Colonic mucosa (tissue), 4 donors: ENCODE data around the gene SPATA31C1. TPM values are rescaled to one million over a fixed set of nuclear protein-coding genes. Genes with fewer than 3 reads are reported as not detected.

Experiments used
- DNase-seq: peaks from one replicate; pipeline ENCODE4 v3.0.0-alpha.2; 2020
- H3K27ac ChIP-seq: fragments of 200-600 bp; one replicate; pipeline ENCODE4 v1.8.0; 2021
- H3K27me3 ChIP-seq: fragments of 200-600 bp; one replicate; pipeline ENCODE4 v1.8.0; 2021
- H3K36me3 ChIP-seq: fragments of 200-600 bp; one replicate; pipeline ENCODE4 v1.8.0; 2021
- H3K4me1 ChIP-seq: fragments of 200-600 bp; one replicate; pipeline ENCODE4 v1.8.0; 2021; ENCODE audit warnings: mild to moderate bottlenecking
- H3K4me3 ChIP-seq: fragments of 200-600 bp; one replicate; pipeline ENCODE4 v1.8.0; 2021
- H3K9ac ChIP-seq, 2 donors: one replicate each; pipeline ENCODE4 v1.7.0; 2013; ENCODE audit warnings: control low read depth in 2 of 2, low read depth in 2 of 2, low read length in 2 of 2
- H3K9me3 ChIP-seq: fragments of 200-600 bp; one replicate; pipeline ENCODE4 v1.8.0; 2021
- intact Hi-C: fragments of 100-400 bp; cut with DNase I; formaldehyde crosslinking; loops from one replicate; pipeline ENCODE4 v1.14.1; 2022
- total RNA-seq, 2 donors: library from RNA; stranded (reverse); fragmentation: NEBNext Ultra II Directional in 1 of 2; extraction: Animal tissue kit (Norgen Biotek cat#: 25700) in 1 of 2; gene quantifications; one replicate each; pipeline ENCODE4 v1.2.1, GENCODE V29; 2021
- TF ChIP-seq, protein P1 (sequence below): fragments of 200-600 bp; IDR thresholded peaks from one replicate; pipeline ENCODE4 v1.8.0; 2022; ENCODE audit warnings: antibody characterized with exemption, mild to moderate bottlenecking
- donor health status: healthy.
- donor health status: DM: no; HTN: no; CAD: no.
- donor health status: DM: no; HTN: no; CAD: no.

Gene SPATA31C1
- total RNA-seq, 2 donors from 2014 or later = not detected

DNA sequence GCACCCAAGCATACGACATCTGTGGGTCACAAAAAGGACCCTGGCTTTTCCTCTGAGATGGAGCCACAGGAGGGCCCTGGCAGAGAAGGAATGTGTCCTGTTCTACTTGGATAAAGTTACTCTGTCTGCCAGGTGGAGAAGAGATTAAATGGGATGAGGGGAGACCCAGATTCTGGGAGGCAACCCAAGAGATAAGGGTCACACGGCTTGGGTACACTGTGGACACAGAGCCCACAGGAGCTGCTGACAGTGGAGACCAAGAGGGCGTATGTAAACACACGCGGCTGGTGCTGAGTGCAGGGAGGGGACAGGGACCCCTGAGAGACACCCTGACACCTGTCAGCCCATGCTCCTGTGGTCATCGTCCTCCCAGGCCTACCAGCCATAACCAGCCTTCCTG is 50.4 kb downstream of the SPATA31C1 start:
- intact Hi-C loops = no loop called here
- H3K4me1 ChIP-seq = no peaks in the 10 kb centered on the region
- no peak overlapping the region for H3K4me3 ChIP-seq
- H3K9ac ChIP-seq = no peak overlapping the region
- no peak overlapping the region for H3K27ac ChIP-seq
- TF ChIP-seq, protein P1, sequence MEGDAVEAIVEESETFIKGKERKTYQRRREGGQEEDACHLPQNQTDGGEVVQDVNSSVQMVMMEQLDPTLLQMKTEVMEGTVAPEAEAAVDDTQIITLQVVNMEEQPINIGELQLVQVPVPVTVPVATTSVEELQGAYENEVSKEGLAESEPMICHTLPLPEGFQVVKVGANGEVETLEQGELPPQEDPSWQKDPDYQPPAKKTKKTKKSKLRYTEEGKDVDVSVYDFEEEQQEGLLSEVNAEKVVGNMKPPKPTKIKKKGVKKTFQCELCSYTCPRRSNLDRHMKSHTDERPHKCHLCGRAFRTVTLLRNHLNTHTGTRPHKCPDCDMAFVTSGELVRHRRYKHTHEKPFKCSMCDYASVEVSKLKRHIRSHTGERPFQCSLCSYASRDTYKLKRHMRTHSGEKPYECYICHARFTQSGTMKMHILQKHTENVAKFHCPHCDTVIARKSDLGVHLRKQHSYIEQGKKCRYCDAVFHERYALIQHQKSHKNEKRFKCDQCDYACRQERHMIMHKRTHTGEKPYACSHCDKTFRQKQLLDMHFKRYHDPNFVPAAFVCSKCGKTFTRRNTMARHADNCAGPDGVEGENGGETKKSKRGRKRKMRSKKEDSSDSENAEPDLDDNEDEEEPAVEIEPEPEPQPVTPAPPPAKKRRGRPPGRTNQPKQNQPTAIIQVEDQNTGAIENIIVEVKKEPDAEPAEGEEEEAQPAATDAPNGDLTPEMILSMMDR = no peak
- H3K9me3 ChIP-seq = no peaks in the 10 kb centered on the region
- no peaks in the 10 kb centered on the region for H3K27me3 ChIP-seq
- H3K36me3 ChIP-seq = no peaks in the 10 kb centered on the region
- DNase-seq = no peak

DNA sequence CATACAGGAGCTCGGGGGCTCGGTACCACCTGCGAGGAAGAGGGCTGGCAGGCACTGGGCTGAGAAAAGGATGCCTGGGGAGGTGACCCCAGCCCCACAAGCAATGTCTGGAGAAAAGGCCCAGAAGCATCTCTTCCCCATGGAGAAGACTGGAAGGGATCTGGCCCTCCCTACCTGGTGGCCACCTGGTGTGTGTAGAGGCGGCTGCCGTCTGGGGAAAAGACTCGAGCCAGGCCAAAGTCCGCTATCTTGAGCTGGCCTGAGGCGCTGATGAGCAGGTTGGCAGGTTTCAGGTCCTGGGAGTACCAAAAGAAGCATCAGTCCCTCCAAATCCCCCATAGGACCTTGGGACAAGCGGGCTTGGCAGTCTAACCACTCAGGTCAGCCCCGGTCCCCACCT is 52.8 kb downstream of the SPATA31C1 start:
- Histone ChIP-seq H3K36me3 (no peaks in the 10 kb centered on the region), H3K27me3 (no peaks in the 10 kb centered on the region), H3K9ac (no peak overlapping the region), H3K4me3 (no peak overlapping the region), H3K27ac (no peak overlapping the region), H3K9me3 (no peaks in the 10 kb centered on the region), H3K4me1 (no peaks in the 10 kb centered on the region)
- intact Hi-C loops = no loop called here
- DNase-seq = no peak
- TF ChIP-seq, protein P1 = no peak

DNA sequence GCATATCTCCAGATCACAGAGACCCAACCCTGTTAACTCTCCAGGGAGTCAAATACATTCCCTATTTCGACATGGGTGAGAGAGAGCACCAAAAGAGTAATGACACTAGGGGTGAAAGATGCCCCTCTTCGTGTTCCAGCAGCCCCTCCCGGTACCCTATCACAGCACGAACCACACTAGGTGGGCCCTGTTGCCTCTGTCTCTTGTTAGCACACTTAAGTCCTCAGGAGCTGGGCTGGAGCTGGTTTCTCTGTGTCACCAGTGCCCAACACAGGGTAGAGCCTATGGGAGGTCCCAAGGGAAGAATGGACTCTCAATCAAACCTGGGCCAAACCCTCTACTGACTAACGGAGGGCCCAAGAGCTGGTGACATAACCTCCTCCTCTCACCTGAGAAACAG is 55.4 kb downstream of the SPATA31C1 start:
- H3K4me1 ChIP-seq = no peaks in the 10 kb centered on the region
- no peak overlapping the region for H3K27ac ChIP-seq
- TF ChIP-seq, protein P1 = no peak
- no peaks in the 10 kb centered on the region for H3K36me3 ChIP-seq
- no peak for DNase-seq
- H3K9ac ChIP-seq = no peak overlapping the region
- no peaks in the 10 kb centered on the region for H3K9me3 ChIP-seq
- H3K27me3 ChIP-seq = no peaks in the 10 kb centered on the region
- intact Hi-C loops = no loop called here
- H3K4me3 ChIP-seq = no peak overlapping the region

Other genes with a start within 250 kb of the SPATA31C1 start
- gene CTSL, start 191.8 kb upstream of the SPATA31C1 start, total RNA-seq = 10 to 100 TPM; 32.1 to 69.9 TPM
- under 1 TPM in 1 of 2 donors, not detected in 1; 0.07 TPM for gene SPATA31E1, start 35.1 kb upstream of the SPATA31C1 start, total RNA-seq
- gene CDK20, start 56.6 kb downstream of the SPATA31C1 start, total RNA-seq = 1 to 10 TPM; 6.5 to 8.1 TPM
- not detected for gene SPATA31C2, start 220.5 kb downstream of the SPATA31C1 start, total RNA-seq